22Rv1 (cell line): Measurements from ENCODE around the gene ZFP82.

ENCODE experiments used
- CTCF ChIP-seq: fragments of 450-650 bp; IDR thresholded peaks from 2 replicates; pipeline ENCODE4 v1.5.1; 2017; ENCODE audit warnings: mild to moderate bottlenecking
- ZFX ChIP-seq: fragments of 450-650 bp; IDR thresholded peaks from 2 replicates; pipeline ENCODE4 v1.6.1; 2017; ENCODE audit warnings: antibody characterized with exemption, borderline replicate concordance

GRCh38 chr19:36363845-36364244 lies 54.6 kb downstream of the ZFP82 start:
- TF ChIP-seq CTCF (no peak), ZFX (no peak)
